Activated T-cell treated with anti-CD3 and anti-CD28 coated beads, Interleukin-2, amount 50 U/mL, for 1 hour (primary cell): Measurements from ENCODE around the gene TBRG4.
"Not testable (repeated sequence)": the region's sequence is repeated elsewhere in the genome, so short reads cannot be mapped to it uniquely, and the experiment has no call there.

Experiments used
- DNase-seq: peaks from one replicate; pipeline ENCODE4 v3.0.0-alpha.2; 2020

TBRG4 gene

GRCh38 chr7:45114257-45114656 is 2.8 kb upstream of the TBRG4 start:
- not testable (repeated sequence) for DNase-seq

GRCh38 chr7:45112648-45113047 is 1.2 kb upstream of the TBRG4 start:
- DNase-seq = no peak

- no peak for DNase-seq
Measured at GRCh38 chr7:45108863-45109262, 2.6 kb downstream of the TBRG4 start.

- DNase-seq = no peak
Measured at GRCh38 chr7:45107356-45107755, 4.1 kb downstream of the TBRG4 start.

- no peak for DNase-seq
Measured at GRCh38 chr7:45106820-45107219, 4.7 kb downstream of the TBRG4 start.

- DNase-seq = no peak
Measured at GRCh38 chr7:45105588-45106188, 5.8 kb downstream of the TBRG4 start.

- DNase-seq = no peak
Measured at GRCh38 chr7:45104844-45105587, 6.5 kb downstream of the TBRG4 start.

GRCh38 chr7:45103958-45104843 is 7.3 kb downstream of the TBRG4 start:
- DNase-seq = no peak

GRCh38 chr7:45102785-45103712 is 8.4 kb downstream of the TBRG4 start:
- DNase-seq = no peak

- no peak for DNase-seq
Measured at GRCh38 chr7:45101748-45102147, 9.7 kb downstream of the TBRG4 start.

GRCh38 chr7:45100761-45101480 is 10.6 kb downstream of the TBRG4 start:
- DNase-seq = no peak

- DNase-seq = peak; percentile 13
Measured at GRCh38 chr7:45099891-45100760, 11.4 kb downstream of the TBRG4 start.

- DNase-seq = no peak
Measured at GRCh38 chr7:45098983-45099839, 12.3 kb downstream of the TBRG4 start.

- no peak for DNase-seq
Measured at GRCh38 chr7:45092931-45093235, 18.6 kb downstream of the TBRG4 start.

- no peak for DNase-seq
Measured at GRCh38 chr7:45092100-45092930, 19.2 kb downstream of the TBRG4 start.

GRCh38 chr7:45089341-45089891 is 22.1 kb downstream of the TBRG4 start:
- DNase-seq = peak; percentile 68

GRCh38 chr7:45088821-45089340 is 22.6 kb downstream of the TBRG4 start, which contains the start of gene NACAD:
TSS of gene NACAD (minus strand) at chr7:45088969. CDS start at chr7:45088894, 75 bp downstream.
- peak; percentile 50 for DNase-seq

- no peak for DNase-seq
Measured at GRCh38 chr7:45088146-45088701, 23.3 kb downstream of the TBRG4 start.
